IPS-NIHi7 (cell line): Measurements from ENCODE around the gene LOC101059915.
"Not testable (repeated sequence)": the region's sequence is repeated elsewhere in the genome, so short reads cannot be mapped to it uniquely, and the experiment has no call there.

Experiments used
- DNase-seq: peaks from one replicate; pipeline ENCODE4 v3.0.0; 2012; ENCODE audit warnings: mixed read lengths; ENCODE audit errors: extremely low spot score

Gene LOC101059915

DNA sequence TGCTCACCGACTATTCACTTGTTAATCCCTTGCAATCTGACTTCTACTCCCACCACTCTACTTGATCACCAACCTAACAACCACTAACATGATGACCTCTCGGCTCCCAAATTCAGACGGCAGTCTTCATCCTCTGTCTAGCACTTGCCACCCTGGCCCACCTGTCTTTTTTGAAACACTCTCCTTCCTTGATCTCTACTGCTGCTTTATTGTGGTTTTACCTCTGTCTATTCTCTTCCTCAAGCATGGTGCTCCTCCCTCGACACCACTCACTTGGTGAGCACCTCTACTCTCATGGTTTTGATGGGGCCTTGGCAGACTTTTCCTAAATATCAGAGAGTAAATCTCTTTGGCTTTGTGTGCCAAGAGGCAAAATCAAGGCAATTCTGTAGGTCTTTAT is 27.3 kb upstream of the LOC101059915 start:
- DNase-seq = no peak

GRCh38 chrX:71644406-71644805 is 22.9 kb upstream of the LOC101059915 start:
- DNase-seq = not testable (repeated sequence)

DNA sequence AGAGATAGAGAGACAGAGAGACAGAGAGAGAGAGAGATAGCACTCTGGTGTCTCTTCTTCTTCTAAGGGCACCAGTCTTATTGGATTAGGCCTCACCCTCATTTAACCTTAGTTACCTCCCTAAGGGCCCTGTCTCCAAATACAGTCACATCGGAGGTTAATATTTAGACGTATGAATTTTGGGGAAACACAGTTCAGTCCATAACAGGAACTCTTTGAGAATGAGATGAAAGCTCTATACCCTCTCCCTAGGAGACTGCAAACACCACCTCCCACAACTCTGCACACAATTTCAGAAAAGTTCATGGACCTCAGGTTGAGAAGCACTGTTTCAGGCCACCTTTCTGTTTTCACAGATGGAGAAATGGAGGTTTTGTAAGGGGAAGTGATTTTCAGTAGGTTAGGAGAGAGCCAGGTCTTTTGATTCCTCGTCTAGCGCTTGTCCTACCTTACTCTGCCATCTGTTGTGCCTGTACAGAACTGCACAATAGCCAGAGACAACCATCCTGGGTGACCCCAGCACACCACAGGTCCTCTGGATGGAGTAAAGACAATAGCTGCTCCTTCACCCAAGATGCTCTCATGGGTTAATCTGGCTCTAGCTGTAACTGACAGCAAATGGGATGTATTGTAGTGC is 16.9 kb upstream of the LOC101059915 start:
- DNase-seq = no peak

DNA sequence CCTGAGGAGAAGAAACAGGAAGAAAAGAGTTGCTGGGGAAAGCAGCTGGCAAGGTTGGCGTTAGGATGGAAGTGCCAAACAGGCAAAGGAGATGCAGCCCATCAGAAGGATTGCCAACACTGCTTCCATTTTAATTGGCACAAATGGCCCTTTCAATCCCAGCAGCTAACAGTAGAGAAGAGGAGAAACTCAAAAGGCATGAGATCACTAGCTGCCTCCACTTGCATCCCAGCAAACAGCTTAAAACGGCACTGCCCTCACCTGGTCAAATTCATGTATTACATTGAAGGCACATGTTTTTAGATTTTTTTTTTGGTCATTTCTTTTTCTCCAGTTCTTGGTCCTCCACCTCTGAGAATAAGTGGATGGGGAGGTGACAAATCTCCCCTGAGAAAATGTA is 14.9 kb upstream of the LOC101059915 start:
- peak; percentile 57 for DNase-seq

- DNase-seq = no peak
These were observed 14.0 kb upstream of the LOC101059915 start for GRCh38 chrX:71653344-71653743.

DNA sequence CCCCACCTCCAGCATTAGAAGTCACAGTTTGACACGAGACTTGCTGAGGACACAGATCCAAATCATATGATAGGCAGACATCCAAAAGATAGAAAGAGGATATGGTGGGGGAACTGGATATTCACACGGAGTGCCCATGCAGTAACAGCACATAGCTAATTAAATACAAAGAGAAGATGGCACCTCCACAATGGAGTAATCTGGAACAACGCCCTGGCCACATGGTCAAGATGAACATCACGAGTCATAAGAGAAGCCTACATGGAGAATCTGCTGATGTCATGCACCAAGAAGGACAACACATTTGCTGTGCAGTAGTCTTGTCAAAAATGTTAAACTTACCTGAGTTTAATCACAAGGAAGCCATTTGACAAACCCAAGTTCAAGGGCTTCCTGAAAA is 10.1 kb upstream of the LOC101059915 start:
- DNase-seq = no peak

- no peak for DNase-seq
These were observed 8.0 kb upstream of the LOC101059915 start for GRCh38 chrX:71659342-71659741.

- DNase-seq = no peak
These were observed 7.4 kb upstream of the LOC101059915 start for GRCh38 chrX:71659959-71660358.

DNA sequence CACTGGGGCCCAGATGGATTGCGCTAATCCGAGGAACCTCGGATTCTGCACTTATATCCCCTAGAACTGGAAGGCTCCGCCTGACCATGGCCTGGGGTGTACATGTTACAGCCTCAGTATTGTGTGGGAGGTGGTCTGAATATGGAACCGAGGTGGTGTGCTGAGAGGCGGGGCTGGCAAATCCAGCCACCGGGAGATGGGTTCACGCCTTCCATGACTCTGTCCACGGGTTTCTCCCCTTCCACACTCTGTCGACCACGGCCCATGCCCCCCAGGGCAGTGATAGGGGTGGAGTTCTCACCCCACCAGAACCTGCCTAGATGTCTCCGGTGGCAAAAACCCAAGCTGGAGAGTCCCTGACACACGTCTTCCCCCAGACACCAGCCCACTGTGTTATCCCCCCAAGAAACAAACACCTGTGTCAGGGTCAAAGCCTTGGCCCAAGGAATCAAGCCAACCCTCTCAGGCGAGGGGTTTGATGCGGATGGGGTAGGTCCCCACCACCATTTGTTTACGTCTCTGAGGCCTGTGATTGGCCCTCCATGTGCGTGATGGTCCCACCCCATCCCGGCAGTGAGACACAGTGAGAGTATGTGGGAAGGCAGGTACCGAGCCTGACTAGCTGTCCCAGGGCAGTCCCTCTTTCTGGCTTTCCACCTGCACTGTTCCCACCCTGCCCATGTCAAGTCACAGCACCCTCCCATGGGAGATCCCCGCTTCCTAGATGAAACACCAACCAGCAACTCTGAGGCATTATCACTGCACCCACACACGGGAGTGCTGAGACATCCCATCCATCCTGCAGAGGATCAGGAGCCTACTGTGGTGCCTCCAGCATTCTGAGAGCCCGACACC is 6.6 kb upstream of the LOC101059915 start:
- DNase-seq = no peak

DNA sequence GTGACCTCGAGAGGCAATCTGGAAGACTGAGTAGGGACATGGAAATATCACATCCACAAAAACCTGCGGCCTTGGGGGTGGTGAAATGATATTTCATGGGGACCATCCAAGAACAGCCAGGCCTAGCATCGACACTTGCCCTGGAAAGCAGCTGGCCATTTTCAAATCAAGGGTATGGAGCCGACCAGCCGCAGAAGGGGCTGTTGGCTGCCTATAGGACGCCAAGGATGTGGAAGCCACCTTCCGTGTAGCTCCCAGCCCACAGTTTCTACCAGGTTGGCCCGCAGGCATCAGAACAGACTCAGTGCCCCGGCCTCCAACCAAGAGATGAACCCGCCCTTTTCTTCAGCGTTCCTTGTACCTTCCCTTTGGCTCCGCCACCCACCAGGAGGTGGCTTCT is 5.4 kb upstream of the LOC101059915 start:
- no peak for DNase-seq

- not testable (repeated sequence) for DNase-seq
These were observed 4.7 kb upstream of the LOC101059915 start for GRCh38 chrX:71662654-71663053.

DNA sequence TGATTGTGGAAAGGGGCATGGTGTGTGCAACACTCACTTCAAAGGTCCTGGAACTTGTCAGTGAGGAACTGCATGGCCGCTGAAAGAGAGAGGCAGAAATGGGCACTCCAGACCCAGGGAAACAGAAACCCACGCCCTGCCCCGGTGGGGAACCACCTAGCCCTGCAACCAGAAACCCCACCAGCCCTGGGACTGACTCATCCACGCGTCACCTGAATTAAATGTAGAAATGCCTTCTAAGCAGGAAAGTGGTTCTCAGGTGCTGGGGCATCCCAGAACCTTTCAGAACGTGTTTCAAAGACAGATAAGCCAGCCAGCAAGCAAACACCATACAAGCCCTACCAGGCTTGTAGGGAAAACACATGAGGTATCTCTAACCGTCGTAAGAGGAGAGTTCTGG is 4.1 kb upstream of the LOC101059915 start:
- DNase-seq = not testable (repeated sequence)

DNA sequence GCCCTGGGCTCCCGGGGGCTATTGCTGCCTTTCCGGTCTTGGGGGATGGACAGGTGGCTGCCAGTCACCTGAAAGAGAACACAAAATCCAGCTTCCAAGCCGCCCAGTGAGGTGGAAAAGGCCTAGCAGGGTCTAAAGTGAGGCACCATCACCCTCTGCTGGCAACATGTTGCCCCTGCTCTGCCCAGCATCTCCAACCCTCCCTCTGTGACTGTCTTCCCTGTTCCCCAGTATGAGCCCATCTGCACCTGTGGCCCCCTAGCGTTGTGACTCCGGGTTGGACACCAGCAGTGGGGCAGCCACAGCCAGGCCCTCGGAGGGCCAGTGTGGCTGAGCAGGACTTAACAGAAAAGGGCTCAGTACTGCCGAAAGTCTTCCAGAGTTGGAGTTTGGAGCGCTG is 3.1 kb upstream of the LOC101059915 start:
- peak; percentile 49 for DNase-seq

DNA sequence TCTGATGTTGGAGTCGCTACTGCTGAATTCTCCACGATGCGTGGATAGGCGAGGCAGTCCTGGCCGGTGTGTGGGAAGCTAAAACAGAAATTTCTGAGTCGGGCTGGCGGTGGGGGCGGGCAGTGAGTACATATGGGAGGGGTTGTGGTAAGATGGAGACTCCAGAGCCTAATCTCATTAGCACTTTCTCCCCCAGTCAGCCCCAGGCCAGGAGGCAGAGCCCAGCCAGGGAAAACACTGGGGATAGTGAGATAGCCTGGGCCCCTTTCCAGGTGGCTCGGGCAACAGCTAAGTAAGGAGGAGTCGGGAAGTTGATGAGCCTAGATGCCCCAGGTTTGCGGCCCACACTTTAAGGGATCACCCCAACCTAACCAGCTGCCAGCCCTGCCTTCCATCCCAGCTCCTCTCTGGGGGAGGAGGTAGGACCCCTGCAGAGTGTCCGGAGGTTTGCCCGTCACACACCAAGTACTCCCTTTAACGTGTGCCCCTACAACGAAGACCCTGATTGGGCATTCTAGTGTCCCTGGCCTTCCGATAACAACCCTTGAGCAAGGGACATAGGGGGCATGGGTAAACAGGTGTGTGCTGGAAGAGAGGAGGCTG is 2.4 kb upstream of the LOC101059915 start:
- DNase-seq = no peak

DNA sequence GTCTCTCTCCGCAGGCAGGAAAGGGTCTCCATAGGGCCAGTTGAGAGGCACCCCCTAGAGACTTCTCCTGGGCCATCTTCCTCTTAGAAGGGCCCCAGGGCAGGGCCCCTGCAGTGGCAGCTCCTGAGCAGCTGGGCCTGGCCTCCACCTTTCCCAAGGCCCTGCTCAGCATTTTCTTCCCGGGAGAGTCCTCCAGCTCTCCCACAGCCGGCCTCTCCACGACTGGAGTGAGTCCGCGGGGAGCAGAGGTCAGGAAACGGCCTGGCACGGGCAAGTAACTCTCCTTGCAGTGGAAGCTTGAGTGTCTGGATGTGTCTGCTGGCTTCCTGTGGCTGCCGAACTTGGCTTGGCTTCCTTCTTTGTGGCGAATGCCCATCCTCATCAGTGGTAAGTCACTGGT is 1.6 kb upstream of the LOC101059915 start:
- DNase-seq = no peak

DNA sequence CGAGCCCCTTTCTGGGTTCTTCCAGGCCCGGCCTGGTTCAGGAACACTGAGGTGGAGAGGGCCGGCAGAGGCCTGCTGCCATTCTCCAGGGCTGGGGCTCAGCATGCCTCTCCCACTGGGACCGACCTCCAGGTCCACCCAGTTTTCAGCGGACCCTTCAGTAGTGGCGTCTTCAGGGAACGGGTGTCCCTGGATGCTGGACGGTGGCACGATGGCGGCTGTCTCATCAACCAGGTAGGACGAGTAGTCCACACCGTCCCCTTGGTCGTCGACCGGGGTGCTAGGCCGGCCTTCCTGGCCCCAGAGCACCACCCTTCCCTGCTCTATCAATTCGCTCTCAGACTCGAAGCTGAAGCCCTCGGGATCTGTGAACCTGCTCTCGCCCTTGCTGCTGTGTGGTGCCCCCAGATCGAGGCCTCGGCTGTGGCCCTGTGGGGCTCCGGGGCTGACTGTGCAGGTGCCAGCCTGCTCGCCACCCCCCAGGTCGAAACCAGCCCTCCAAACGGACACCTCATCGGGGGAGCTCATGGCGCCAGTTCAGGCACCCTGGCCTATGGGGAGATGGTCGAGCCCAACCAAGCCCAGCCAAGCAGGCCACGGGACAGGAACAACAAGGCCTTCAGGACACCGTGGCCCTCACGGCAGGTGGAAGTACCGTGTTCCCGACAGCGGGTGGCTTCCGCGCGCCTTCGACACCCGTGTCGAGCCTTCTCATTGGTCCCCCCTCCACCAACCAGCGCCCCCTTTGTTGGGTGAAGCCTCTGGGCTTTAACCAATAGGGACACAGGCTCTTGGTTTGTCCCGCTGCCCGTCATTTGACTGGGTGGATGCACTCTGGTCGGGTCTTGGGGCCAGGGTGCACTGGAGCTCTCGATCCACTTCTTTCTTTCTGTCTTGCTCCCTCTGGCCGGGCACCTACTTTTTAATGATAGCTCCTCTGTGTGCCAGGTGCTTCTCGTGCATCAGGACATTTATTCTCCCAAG is 814 bp upstream of the LOC101059915 start:
- no peak for DNase-seq

DNA sequence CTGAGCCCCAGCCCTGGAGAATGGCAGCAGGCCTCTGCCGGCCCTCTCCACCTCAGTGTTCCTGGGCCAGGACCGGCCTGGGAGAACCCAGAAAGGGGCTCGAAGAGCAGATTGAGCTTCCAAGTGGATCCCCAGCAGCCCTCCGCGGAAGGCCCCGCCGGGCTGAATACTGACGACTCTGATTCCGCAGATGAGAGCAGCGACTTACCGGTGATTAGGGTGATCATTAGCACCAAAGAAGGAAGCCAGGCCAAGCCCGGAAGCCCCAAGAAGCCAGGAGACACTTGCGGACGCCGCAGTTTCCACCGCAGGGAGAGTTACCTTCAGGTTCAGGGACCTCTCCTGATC is 876 bp downstream of the LOC101059915 start:
- no peak for DNase-seq

DNA sequence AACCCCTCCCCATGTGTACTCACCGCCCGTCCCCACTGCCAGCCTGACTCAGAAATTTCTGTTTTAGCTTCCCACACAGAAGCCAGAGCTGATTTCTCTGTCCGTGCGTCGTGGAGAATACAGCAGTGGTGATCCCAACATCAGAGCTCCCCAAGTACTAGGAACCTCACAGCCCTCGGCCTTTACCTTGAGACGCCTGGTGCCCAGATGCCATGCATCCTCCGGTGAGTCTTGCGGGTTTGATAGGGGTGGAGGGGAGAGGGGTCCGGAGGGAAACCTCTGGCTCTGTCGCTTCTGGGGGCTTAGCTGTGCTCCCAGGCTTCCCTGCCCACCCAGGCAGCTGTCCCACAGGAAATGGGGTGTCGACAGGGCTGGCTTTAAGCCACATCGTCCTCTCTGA is 2.1 kb downstream of the LOC101059915 start:
- DNase-seq = no peak

GRCh38 chrX:71669947-71670346 is 2.6 kb downstream of the LOC101059915 start:
- not testable (repeated sequence) for DNase-seq

DNA sequence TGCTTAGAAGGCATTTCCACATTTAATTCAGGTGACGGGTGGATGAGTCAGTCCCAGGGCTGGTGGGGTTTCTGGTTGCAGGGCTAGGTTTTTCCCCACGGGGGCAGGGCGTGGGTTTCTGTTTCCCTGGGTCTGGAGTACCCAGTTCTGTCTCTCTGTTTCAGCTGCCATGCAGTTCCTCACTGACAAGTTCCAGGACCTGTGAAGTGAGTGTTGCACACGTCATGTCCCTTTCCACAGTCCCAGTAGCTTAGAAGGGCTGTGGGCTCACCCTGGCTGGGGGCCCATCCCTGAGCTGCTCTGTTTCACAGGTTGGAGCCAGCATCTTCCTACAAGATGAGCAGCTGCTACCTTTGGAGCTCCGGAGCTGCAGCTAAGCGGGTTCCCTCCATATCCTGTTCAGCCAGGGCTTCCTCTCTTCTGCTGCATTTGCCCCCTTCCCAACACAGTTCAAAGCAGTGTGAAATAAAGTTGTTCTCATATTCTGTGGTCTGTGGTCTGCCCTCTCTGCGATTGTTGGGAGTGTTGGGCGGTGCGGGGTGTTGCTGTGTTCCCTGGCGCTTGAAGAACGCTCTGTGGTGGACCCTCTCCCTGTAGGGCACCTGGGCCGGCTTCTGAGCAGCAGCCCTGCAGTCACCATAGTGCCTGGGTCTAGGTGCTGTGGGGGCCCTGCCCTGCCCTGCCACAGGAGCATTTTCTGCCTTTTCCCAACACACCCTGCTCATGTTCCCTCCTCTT is 3.9 kb downstream of the LOC101059915 start:
- no peak for DNase-seq

DNA sequence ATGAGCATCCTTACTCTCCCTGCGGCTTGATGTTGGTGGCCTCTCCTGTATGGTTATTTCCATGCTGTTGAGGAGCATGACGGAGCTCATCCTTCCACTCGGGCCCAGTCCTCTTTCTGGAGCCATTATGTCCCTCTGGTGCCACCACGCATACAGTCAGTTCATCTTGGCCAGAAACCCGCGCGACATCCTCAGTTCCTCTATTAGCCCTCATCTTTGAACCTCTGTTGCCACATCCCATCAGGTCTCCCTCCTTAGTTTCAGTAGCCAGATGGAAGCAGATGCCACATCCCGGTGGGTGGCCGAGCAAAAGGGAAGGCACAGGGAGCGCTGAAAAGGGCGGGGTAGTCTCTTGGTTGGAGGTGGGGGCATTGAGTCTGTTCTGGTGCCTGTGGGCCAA is 4.6 kb downstream of the LOC101059915 start:
- DNase-seq = no peak
